GM19438 (cell line): Measurements from ENCODE around the gene ZSWIM3.

Source experiments
- ATAC-seq: cut with Tn5 transposase; IDR thresholded peaks from one replicate; pipeline ENCODE4 v1.9.1; 2021; ENCODE audit warnings: low read depth; ENCODE audit not compliant: unreplicated experiment

Gene ZSWIM3

GRCh38 chr20:45925821-45926506 is 68.5 kb downstream of the ZSWIM3 start:
- ATAC-seq: no peak

GRCh38 chr20:45926731-45927070 is 69.3 kb downstream of the ZSWIM3 start:
- ATAC-seq: no peak

- no peak for ATAC-seq
Observed at GRCh38 chr20:45927071-45927878, 69.9 kb downstream of the ZSWIM3 start.
